CD1c-positive myeloid dendritic cell (primary cell): ENCODE results near the gene ATP9A.
"Not testable (repeated sequence)": the region's sequence is repeated elsewhere in the genome, so short reads cannot be mapped to it uniquely, and the experiment has no call there.

Source experiments
- DNase-seq: peaks from one replicate; pipeline ENCODE4 v3.0.0-alpha.2; 2016; ENCODE audit errors: extremely low spot score

The ATP9A gene

DNA sequence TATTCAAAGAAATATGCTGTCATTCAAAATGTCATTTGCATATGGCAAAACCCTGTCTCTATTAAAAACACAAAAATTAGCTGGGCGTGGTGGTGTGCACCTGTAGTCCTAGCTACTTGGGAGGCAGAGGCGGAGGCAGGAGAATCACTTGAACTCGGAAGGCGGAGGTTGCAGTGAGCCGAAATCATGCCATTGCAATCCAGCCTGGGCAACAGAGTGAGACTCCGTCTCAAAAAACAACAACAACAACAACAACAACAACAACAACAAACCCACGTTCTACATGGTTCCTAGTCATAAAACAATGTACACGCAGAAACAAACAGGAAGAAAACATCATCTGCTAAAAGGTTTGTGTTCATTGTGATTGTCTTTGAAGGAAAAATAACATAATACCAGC is 15.0 kb downstream of the ATP9A start:
- DNase-seq = not testable (repeated sequence)

DNA sequence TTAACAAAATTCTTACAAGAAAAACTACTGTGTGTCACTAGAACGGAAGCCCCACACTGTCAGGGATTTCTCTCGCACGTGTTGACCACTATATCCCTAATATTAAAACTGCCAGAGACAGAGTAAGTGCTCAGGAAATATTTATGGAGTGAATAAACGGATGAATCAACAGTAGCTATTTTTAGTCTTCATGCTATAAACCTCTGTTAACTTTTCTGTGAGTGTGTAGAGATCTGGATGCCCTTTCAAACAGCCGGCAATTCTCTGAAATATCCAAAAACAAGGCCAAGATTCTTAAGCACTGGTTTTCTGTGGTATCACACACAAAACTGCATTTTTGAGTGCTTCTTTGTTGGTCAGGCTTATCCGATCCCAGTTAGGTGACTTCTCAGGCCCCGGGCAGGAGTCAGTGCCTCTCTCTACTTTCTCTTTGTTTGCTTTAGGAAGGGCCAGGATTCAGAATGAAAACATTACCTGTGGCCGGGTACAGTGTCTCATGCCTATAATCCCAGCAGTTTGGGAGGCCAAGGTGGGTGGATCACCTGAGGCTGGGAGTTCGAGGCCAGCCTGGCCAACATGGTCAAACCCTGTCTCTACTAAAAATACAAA is 15.7 kb downstream of the ATP9A start:
- no peak for DNase-seq

DNA sequence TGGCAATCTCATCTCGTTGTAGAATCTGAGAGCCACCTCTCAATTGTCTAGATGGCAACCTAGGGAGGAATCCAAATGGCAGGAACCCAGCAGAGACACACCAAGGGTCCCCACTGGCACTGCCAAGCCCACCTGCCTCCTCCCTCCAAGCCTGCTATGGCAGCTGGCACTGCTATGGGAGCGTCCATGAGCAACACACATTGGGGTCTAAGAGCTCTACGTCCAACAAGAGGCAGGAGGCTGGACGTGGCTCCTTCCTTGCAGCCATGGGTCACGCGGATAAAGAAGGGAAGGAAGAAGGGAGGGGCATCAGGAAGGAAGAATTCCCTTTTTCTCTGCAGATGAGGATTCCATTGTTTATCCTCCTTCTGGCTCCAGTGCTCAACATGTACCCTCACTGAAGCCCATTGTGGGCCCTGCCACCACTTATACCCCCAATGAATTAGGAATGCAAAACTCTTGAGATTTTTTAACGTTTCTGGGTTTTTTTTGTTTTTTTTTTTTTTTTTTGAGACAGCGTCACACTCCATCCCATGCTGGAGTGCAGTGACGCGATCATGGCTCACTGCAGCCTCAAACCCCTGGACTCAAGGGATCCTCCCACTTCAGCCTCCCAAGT is 17.3 kb downstream of the ATP9A start:
- no peak for DNase-seq

DNA sequence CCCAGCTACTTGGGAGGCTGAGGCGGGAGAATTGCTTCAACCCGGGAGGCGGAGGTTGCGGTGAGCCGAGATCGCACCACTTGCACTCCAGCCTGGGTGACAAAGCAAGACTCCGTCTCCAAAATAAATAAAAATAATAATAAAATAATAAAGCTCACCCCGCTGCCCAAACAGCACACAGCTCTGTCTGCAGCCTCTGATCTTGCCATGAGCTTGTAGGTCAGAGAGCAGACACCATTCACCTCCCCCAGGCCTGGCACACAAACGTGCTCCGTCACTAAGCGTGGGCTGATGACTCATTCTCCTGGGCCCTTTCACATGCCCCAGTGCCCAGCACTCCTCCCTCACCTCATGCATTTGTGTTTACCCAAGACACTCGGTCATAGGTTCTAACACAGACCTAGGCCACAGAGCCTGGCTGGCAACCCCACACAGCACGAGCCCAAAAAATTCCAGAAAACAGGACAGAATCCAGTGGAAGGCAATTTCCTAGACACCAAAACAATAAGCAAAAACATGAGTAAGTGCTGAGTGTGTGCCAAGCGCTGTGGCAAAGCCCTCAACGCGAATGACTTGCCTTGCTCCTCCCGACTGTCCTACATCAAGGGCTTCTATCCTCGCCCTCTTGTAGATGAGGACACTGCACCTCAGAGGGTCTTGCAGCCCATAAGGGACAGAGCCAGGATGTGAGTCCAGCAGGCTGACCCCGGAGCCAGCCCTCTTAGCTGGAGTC is 18.0 kb downstream of the ATP9A start:
- DNase-seq = peak; percentile 74

DNA sequence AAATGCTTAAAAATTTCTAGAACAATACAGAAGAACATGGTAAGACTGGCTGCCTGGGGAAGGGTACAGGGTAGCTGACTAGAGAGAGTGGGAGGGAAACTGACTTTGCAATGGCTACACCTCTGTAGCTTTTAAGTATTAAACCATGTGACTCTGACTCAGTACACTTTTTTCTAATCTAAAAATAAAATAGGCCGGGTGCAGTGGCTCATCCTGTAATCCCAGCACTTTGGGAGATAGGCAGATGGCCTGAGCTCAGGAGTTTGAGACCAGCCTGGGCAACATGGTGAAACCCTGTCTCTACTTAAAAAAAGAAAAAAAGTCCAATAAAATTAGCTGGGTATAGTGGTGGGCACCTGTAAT is 18.5 kb downstream of the ATP9A start:
- peak; percentile 13 for DNase-seq

DNA sequence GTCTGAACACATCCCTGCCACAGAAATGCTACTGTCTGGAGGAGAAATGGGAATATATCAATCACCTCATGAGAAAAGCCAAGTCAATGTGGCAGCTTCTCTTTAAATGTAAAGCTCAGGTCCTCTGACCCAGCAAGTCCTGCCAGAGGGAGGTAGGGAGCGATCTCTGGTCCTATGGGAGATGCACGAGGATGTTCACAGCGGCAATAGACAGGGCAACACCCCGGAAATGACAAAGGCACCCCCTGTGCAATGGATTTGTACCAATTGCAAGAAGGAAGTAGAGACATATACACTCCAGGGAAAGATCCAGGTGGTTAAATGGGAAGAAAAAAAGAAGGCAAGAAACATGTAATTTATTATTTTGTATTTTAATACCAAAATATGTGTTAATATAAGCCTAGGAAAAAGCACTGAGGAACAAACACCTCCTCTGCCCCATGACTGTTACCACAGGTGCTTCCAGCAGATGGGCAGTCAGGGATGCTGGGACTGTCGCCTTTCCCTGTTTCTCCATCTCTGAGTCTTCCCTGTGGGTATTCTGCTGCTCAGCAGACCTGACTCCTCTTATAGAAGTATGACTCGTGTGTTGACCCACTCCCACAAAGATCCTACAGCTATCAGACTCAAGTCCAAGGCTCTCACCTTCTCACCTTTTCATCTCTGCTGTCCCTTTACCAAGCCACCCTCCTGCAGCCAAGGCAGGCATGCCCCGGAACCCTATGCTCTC is 20.8 kb downstream of the ATP9A start:
- DNase-seq = no peak

DNA sequence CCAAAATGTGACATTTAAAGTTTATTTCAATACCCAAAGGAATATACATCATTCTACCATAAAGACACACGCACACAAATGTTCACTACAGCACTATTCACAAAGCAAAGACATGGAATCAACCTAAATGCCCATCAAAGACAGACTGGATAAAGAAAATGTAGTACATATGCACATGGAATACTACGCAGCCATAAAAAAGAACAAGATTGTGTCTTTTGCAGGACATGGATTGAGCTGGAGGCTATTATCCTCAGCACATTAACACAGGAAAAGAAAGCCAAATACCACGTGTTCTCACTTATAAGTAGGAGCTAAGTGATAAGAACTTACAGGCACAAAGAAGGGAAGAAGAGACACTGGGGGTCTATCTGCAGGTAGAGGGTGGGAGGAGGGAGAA is 22.4 kb downstream of the ATP9A start:
- DNase-seq = no peak

DNA sequence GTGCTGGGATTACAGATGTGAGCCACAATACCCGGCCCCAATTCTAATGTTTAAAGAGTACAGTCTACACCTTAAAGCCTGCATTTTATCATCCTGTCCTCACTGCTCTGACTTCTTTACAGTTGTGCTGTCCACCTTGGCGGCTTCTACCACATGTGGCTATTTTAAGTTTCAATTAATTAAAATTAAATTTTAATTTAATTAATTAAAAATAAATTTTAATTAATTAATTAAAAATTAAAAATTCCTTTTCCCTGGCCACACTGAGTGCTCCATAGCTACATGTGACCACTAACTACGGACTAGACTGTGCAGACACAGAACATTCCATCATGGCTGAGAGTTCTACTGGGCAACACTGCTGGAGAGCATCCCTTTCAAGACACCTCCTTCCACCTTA is 27.4 kb downstream of the ATP9A start:
- DNase-seq = no peak

DNA sequence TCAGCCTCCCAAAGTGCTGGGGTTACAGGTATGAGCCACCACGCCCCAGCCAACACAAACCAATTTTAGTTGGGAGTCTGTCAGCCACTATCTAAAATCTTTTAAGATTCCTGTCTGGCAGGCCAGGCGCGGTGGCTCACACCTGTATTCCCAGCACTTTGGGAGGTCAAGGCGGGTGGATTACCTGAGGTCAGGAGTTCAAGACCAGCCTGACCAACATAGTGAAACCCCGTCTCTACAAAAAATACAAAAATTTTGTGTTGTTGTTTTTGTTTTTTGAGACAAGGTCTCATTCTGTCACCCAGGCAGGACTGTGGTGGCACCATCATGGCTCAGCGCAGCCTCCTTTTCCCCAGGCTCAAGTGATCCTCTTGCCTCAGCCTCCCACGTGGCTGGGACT is 27.9 kb downstream of the ATP9A start:
- not testable (repeated sequence) for DNase-seq

DNA sequence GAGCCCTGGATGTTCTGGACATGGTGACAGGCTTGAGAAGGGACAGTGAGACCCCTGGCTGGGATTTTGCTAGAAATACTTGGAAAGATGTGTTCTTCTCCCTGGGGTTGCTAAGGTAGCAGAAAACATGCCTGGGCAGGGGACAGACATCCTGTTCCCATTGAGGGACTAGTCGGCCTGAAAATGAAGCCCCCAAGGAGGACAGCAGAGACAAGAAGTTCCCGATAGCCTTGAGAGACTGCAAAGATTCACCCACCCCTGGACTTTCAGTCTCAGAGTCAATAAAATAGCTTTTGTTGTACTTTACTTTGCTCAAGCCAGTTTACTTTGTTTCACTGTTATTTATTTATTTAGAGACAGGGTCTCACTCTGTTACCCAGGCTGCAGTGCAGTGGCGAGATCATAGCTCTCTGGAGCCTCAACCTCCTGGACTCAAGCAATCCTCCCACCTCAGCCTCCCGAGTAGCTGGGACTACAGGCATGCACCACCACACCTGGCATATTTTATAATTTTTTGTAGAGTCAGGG is 28.4 kb downstream of the ATP9A start:
- no peak for DNase-seq

DNA sequence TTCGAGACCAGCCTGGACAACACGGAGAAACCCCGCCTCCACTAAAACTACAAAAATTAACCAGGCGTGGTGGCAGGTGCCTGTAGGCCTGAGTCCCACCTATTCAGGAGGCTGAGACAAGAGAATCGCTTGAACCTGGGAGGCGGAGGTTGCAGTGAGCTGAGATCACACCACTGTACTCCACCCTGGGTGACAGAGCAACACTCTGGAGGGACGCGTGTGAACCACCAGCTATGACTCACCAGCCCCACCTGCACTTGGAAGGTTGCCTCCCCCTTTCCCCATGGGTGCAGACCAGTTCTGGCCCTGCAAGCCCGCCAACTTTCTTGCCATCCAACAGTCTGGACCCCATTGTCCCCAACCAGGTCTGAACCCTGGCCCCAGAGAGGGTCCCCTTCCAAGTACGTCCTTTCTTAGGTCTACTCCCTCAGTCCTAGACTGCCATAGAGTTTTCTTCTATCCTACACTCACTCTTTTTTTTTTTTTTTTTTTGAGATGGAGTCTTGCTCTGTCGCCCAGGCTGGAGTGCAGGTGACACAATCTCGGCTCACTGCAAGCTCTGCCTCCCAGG is 29.2 kb downstream of the ATP9A start:
- DNase-seq = no peak

DNA sequence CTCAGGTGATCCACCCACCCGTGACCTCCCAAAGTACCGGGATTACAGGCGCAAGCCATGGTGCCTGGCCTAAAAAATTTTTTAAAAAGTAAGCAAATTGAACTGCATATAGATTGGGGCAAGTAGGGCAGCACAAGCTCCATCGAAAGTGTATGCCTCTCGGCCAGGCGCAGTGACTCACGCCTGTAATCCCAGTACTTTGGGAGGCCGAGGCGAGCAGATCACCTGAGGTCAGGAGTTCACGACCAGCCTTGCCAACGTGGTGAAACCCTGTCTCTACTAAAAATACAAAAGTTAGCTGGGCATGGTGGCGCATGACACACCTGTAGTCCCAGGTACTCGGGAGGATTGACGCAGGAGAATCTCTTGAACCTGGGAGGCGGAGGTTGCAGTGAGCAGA is 29.9 kb downstream of the ATP9A start:
- DNase-seq = not testable (repeated sequence)

DNA sequence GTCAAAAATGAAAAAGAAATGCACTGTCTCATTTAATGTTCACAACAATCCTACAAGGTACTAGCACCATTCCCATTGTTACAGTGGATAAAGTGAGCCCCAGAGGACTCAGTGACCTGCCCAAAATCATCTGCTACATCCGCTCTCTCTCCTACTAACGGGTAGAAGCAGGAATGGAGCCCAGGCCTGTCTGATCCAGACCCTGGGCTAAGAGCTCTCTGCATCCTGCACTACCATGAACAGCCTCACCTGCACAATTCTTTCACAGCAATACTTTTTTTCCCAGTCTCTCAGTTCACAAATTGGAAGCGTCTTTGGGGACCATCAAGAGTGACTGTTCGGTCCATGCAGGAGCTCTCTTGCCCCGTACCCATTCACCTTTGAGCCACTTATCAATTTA is 31.2 kb downstream of the ATP9A start:
- no peak for DNase-seq

DNA sequence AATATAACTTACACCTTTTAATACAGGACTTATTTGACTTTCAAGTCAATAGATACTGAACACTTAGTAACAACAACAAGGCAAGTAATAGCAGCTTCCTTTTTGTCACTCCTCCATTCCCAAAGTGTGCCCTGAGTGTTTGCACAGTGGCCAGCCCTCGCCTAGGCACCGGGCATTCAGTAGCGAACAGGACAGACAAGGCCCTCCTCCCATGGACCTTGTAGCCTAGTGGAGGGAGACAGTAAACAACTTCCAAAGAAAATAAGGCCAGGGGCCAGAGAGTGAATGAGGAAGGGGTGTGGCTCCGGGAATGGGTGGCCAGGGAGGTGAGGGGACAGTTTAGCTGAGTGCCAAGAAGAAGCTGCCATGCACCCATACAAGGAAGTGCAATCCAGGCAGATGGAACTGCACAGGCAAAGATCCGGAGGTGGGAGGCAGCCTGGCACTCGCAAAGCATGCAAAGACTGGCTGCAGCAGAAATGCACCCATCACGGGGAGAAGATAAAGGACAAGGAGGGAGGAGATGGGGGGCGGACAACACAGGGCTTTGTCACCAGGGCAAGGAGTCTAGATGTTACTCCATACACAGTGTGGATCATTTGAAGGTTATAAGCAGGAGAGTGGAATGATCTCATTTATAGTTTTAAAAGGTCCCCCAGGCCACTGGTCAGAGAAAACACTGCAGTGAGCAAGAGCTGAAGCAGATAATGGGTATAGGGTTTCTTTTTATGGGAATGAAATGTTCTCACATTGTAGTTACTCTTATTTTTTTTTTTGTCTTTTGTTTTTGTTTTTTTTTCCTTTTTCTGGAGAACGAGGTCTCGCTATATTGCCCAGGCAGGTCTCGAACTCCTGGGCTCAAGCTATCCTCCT is 32.2 kb downstream of the ATP9A start:
- no peak for DNase-seq

DNA sequence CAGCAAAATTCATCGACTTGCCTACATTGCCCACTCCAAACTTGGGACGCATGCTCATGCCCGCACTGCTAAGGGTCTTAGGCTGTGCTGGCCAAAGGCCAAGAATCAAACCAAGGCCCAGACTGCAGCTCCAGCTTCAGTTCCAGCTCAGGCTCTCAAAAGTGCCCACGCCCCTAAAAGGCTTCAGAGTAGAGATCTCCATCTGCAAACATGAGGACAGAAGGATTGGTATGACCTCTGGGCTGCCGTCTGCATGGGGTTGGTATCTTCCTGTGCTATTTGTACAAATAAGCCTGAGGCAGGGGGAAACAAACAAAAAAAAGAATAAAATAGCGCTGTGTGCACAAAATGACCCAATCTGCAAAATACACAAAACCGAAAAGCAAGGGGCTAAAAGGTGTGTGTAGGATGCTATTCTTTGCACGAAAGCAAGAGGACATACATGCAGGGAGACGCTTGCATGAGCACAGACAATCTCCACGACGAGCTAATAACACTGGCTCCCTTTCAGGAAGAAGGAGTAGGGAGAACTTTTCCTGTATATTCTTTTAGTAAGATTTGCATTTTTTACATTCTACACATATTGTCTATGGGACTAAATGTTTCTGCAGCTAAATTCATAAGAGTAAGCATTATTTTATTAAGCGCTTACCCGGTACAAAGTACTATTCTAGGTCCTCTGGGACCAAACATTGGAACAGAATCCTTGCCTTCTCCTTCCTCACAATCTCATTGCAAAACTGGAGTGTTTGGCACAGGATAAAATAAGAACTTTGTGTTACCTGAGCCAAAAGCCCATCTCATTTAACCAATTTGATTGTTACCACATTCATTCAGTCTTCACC is 33.1 kb downstream of the ATP9A start:
- no peak for DNase-seq

DNA sequence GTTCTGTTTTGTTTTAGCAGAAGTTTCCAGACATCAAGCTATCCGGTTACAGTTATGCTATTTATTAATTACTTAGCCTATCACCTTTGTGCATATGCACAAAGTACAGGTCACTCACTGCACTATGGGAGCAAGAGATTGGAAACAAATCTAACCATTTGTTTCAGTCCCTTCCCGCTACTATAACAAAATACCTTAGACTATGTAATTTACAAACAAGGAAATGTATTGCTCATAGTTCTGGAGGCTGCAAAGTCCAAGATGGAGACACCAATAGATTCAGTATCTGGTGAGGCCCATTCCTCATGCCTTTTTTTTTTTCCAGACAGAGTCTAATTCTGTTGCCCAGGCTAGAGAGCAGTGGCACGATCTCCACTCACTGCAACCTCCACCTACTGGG is 35.1 kb downstream of the ATP9A start:
- DNase-seq = no peak

DNA sequence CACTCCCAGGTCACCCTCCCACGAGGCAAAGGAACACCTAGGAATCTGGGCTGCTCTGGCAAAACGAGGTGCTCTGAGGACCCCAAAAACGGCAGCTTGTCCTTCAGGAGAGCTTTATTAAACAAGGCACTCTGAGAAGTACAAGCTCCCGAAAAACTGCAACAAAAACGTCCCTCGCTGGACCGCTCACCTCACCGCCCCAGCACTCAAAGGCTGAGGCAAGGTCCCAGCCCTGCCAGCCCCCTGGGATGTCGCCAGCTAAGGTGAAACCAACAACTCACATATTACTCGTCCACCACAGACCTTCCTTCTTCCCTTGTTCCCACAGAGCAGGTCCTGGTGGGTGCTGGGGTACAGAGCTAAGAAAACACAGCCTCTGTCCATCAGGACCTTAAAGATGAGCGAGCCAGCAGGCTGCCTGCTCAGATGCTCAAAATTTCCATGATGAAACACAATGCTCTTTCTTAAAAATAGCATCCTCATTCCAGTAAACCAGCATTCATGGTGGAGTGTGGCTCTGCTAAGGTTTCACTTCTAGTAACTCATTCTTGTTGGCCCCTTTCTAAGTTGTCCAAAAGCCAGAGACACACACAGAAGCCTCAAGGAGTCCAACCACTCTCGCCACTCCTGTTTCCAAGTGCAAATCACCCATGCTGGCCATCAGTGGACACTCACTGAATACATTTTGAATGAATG is 35.9 kb downstream of the ATP9A start:
- no peak for DNase-seq

DNA sequence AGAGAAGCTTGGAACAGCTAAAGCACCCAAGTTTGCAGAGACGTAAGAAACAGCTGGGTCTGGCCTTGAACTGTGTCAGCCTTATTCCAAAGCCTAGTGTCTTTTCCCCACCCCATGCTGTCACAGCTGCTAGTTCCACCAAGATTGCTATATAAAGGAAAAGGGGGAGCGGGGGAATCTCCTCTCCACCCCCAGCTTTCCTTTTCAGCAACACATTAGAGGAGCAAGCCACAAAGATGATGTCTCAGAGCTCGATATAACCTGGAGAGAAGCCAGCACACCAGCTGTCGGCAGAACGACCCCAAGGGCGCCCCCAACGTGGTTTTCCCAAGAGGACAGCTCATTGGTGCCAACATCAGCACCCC is 36.5 kb downstream of the ATP9A start:
- no peak for DNase-seq

DNA sequence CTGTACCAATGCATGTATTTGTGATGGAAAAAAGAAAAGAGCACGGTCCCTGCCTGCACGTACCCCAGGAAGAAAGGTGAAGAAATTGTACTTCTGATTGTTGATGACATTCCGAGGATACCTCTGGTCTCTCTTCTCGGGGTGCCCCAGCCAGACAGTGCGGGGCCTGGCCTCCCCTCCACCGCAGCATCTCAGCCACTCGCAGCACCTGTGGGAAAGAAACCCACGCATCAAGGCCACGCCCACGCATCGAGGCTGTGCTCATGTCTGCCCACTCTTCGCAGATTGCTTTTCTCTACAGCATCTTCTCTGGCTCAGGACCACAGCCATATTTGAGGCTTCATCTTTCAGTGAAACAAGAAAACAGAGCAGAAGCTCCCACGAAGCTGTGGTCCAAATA is 38.4 kb downstream of the ATP9A start:
- DNase-seq = no peak

DNA sequence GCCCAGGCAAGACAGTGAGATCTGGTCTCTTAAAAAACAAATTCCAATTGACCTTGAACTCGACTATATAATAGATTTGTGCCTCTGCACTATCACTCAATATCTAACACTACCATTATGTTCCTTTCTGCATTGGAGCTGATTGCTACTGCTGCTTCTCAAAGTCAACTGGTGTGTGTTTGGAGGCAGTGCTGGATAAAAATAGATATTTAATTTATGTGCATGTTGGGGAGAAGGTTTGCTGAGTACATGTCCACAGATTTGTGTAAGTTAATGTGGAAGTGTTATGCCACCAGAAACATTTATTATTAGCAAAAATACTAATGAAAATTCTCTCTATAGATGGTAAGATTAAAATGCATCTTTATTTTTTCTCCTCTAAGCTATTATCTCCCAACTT is 39.5 kb downstream of the ATP9A start:
- no peak for DNase-seq
